ENCODE data around the gene NAT16. TPM values are rescaled to one million over a fixed set of nuclear protein-coding genes. Genes with fewer than 3 reads are reported as not detected.

Gene NAT16
- polyA plus RNA-seq, 1 of the 3 experiments (the other 2 are of a cell fraction): 0.64 TPM

- no peak for TF ChIP-seq RXRA (IDR thresholded peaks at IDR 0.05; ENCODE audit: borderline replicate concordance, low read depth)
- no peak for TF ChIP-seq POLR2AphosphoS5 (IDR thresholded peaks at IDR 0.05; ENCODE audit: low read depth, low read length)
- no peak for TF ChIP-seq FOSL2 (IDR thresholded peaks at IDR 0.05; ENCODE audit: borderline replicate concordance, low read depth)
- TF ChIP-seq GATA2 (CRISPR knock-in tag; IDR thresholded peaks at IDR 0.05): no peak
- no peak for TF ChIP-seq RFX5 (IDR thresholded peaks at IDR 0.05; ENCODE audit: low read length)
- TF ChIP-seq EZH2phosphoT487 (IDR thresholded peaks at IDR 0.05; ENCODE audit: borderline replicate concordance, low read depth): no peak
- no peak for TF ChIP-seq YY1 (IDR thresholded peaks at IDR 0.05; ENCODE audit: low read depth)
- 0 out of 2 replicates have a peak, but pooled peaks have one; percentile 8 for TF ChIP-seq REST (IDR thresholded peaks at IDR 0.05; ENCODE audit: low read depth, low read length)
- no peak; the same call in 1 of the 2 replicates for TF ChIP-seq TAF1 (IDR thresholded peaks at IDR 0.05; ENCODE audit: borderline replicate concordance, low read depth, low read length)
- peak; percentile 86 for TF ChIP-seq USF1 (IDR thresholded peaks at IDR 0.05; ENCODE audit: borderline replicate concordance, low read depth)
- no peak for TF ChIP-seq NRF1 (IDR thresholded peaks at IDR 0.05; ENCODE audit: low read depth, low read length)
- no peak for TF ChIP-seq MEF2A (IDR thresholded peaks at IDR 0.05; ENCODE audit: borderline replicate concordance, low read depth)
- no peak; the same call in 1 of the 2 replicates for TF ChIP-seq TCF12 (IDR thresholded peaks at IDR 0.05)
- peak in 1 of 2 experiments; percentile 72; a peak in 1 of 4 replicates for TF ChIP-seq EP300 (IDR thresholded peaks at IDR 0.05; ENCODE audit: borderline replicate concordance in 1 of 2, low read depth in 1 of 2, low read length in 1 of 2)
Measured at GRCh38 chr7:101125989-101126650, 54.0 kb downstream of the NAT16 start (continued).

- Histone ChIP-seq H3F3A (replicated peaks; ENCODE audit: insufficient read depth) (peaks cover 80% of the 10 kb centered on the region), H4K20me1 (ENCODE audit: insufficient read depth) (peaks cover 25% of the 10 kb centered on the region), H3K27me3 (ENCODE audit: insufficient read depth) (no peaks in the 10 kb centered on the region), H3K36me3 (replicated peaks in 1 of 2; ENCODE audit: control insufficient read depth in 1 of 2, insufficient read depth in 2 of 2, low read length in 1 of 2) (peaks cover 0 to 24% of the 10 kb centered on the region in 2 experiments), H2AFZ (ENCODE audit: low read depth) (no peak overlapping the region), H3K4me2 (peak overlapping the region; percentile 12; the same call in 1 of the 2 replicates), H3K9me2 (no peaks in the 10 kb centered on the region), H3K4me1 (ENCODE audit: control insufficient read depth in 1 of 2, insufficient read depth in 2 of 2, low read depth in 1 of 2, low read length in 1 of 2) (peaks cover 14 to 43% of the 10 kb centered on the region in 2 experiments; a peak in 3 of 4 replicates), H3K27ac (ENCODE audit: low read depth in 2 of 2, low read length in 1 of 2) (peak overlapping the region in 1 of 2 experiments; percentile 98; a peak in 2 of 4 replicates), H3K9ac (peak overlapping the region; percentile 39), H3K9me3 (no peaks in the 10 kb centered on the region), H3K4me3 (ENCODE audit: low read depth in 2 of 2, low read length in 1 of 2) (no peak overlapping the region), H3K79me2 (ENCODE audit: insufficient read depth) (peaks cover 64% of the 10 kb centered on the region)
- ChIA-PET POLR2A (interaction anchor here (0.7 kb wide), 1 partner anchor 11 kb away, joined by 5 read pairs; no protein-coding TSS in a partner anchor), CTCF (interaction anchor here (1.2 to 3.4 kb wide), 7 partner anchors 13 to 230 kb away, joined by 4 to 19 read pairs (median 8); no protein-coding TSS in a partner anchor)
- DNase-seq: no peak
- WGBS (ENCODE audit: low lambda C conversion rate): 73% methylated on average over 7 of the region's 7 CpGs
- TF ChIP-seq POLR2AphosphoS5 (IDR thresholded peaks at IDR 0.05; ENCODE audit: low read depth, low read length) (no peak), USF1 (IDR thresholded peaks at IDR 0.05; ENCODE audit: borderline replicate concordance, low read depth) (peak; percentile 37; the same call in 1 of the 2 replicates), MEF2A (IDR thresholded peaks at IDR 0.05; ENCODE audit: borderline replicate concordance, low read depth) (no peak)
Measured at GRCh38 chr7:101124376-101125056, 55.6 kb downstream of the NAT16 start.

Data from SK-N-SH (cell line).